ENCODE measurements around the gene AHCTF1. TPM values are rescaled to one million over a fixed set of nuclear protein-coding genes. Genes with fewer than 3 reads are reported as not detected.
A peak's percentile ranks its signal among the peaks of the same experiment; 100 is the strongest.

AHCTF1 gene
- total and polyA plus RNA-seq, 9 of the 15 experiments (the other 6 are each of a cell fraction or from before 2014, with no cell fraction given): 9.4 to 102 (median 47.6) TPM

- TF ChIP-seq NKRF (IDR thresholded peaks at IDR 0.05; ENCODE audit: borderline replicate concordance) (peak; percentile 52; the same call in 1 of the 2 replicates), KDM1A (IDR thresholded peaks at IDR 0.05) (peak in 1 of 2 experiments; percentile 94; a peak in 2 of 4 replicates), NCOA2 (IDR thresholded peaks at IDR 0.05; ENCODE audit: partially characterized antibody in 2 of 2) (peak in 1 of 2 experiments; percentile 15)
These were observed 106.1 kb downstream of the AHCTF1 start (continued) for GRCh38 chr1:246825557-246826175.

GRCh38 chr1:246824541-246824940 is 107.2 kb downstream of the AHCTF1 start:
- H3K4me3 ChIP-seq: no peak overlapping the region
- ATAC-seq (no peak), FAIRE-seq (no peak), DNase-seq (ENCODE audit: extremely low read depth in 1 of 4, low spot score in 3 of 4) (no peak)
- no peaks in the 10 kb centered on the region for H4K20me1 ChIP-seq (replicated peaks; ENCODE audit: control insufficient read depth, insufficient read depth, low read length)
- 0% methylated on average over 2 of the region's 2 CpGs for WGBS (ENCODE audit: insufficient coverage, low coverage, missing lambda C conversion rate)
- H3K27me3 ChIP-seq (ENCODE audit: control insufficient read depth in 2 of 2, insufficient read depth in 2 of 2, low read length in 2 of 2): peaks cover 5% of the 10 kb centered on the region in 2 experiments; a peak in 4 of 5 replicates
- no peaks in the 10 kb centered on the region for H3K79me2 ChIP-seq (ENCODE audit: control insufficient read depth, insufficient read depth, low read length)
- intact Hi-C loops (cut with micrococcal nuclease) (no loop called here), in situ Hi-C loops (cut with MboI) (no loop called here)
- H2AFZ ChIP-seq (ENCODE audit: low read depth, low read length): no peak overlapping the region
- no peaks in the 10 kb centered on the region for H3K36me3 ChIP-seq (ENCODE audit: control insufficient read depth, insufficient read depth, low read length)
- H3K9me3 ChIP-seq (replicated peaks; ENCODE audit: control insufficient read depth, insufficient read depth, low read depth, low read length): 0 out of 2 replicates have a peak, but pooled peaks cover 4% of the 10 kb centered on the region
- no peak overlapping the region for H3K27ac ChIP-seq (ENCODE audit: extremely low read depth, low read depth, low read length)
- ChIA-PET CTCF (ENCODE audit: low intra/inter-chr PET ratio) (no interaction called here), POLR2A (no interaction called here)
- H3K4me2 ChIP-seq (ENCODE audit: insufficient read depth, low read length): no peak overlapping the region
- H3K9ac ChIP-seq (ENCODE audit: insufficient read depth in 1 of 2, low read depth in 2 of 2, low read length in 2 of 2): no peak overlapping the region
- no peaks in the 10 kb centered on the region for H3K4me1 ChIP-seq (replicated peaks in 1 of 2; ENCODE audit: control insufficient read depth in 2 of 2, insufficient read depth in 2 of 2, low read length in 2 of 2)
- H3K9me1 ChIP-seq (ENCODE audit: control insufficient read depth, insufficient read depth, low read length): no peaks in the 10 kb centered on the region
- no TSS peak for BruUV-seq (replicated peaks)
- TF ChIP-seq E2F1 (CRISPR knock-in tag; IDR thresholded peaks at IDR 0.05) (no peak), EP300 (IDR thresholded peaks at IDR 0.05; ENCODE audit: low read length) (no peak), ZNF12 (CRISPR knock-in tag; IDR thresholded peaks at IDR 0.05) (no peak), XRCC5 (IDR thresholded peaks at IDR 0.05; ENCODE audit: low read depth, low read length) (no peak), ZNF395 (CRISPR knock-in tag; IDR thresholded peaks at IDR 0.05) (no peak), SNIP1 (IDR thresholded peaks at IDR 0.05; ENCODE audit: low read depth) (no peak), ZNF561 (CRISPR knock-in tag; conservative IDR thresholded peaks at IDR 0.05) (no peak), NFYB (IDR thresholded peaks at IDR 0.05; ENCODE audit: extremely low read depth, insufficient read length) (no peak), NBN (IDR thresholded peaks at IDR 0.05; ENCODE audit: low read depth) (no peak), ZSCAN29 (IDR thresholded peaks at IDR 0.05) (no peak), THAP12 (CRISPR knock-in tag; IDR thresholded peaks at IDR 0.05) (no peak)

Measured in K562 (cell line).